GM11168 (cell line): ENCODE results near the gene FGF3.
"Not testable (repeated sequence)": the region's sequence is repeated elsewhere in the genome, so short reads cannot be mapped to it uniquely, and the experiment has no call there.

Experiments
- in situ Hi-C: fragments of 300-500 bp; cut with MboI; formaldehyde crosslinking; loops from one replicate; pipeline ENCODE4 v1.12.0; 2022; ENCODE audit warnings: low sequenced_read_pairs; ENCODE audit not compliant: unreplicated experiment

The FGF3 gene

GRCh38 chr11:69775163-69775755, 44.0 kb downstream of the FGF3 start, which contains the start of gene FGF4:
Gene FGF4 (minus strand): TSS chr11:69775341. CDS start chr11:69775084, 257 bp downstream.
- in situ Hi-C loops = no loop called here

- in situ Hi-C loops = no loop called here
These were observed 44.7 kb downstream of the FGF3 start for GRCh38 chr11:69774354-69775162.

- in situ Hi-C loops = no loop called here
These were observed 45.4 kb downstream of the FGF3 start for GRCh38 chr11:69773626-69774353.

GRCh38 chr11:69771466-69771865, 47.8 kb downstream of the FGF3 start:
- in situ Hi-C loops = no loop called here

- in situ Hi-C loops = no loop called here
These were observed 48.7 kb downstream of the FGF3 start for GRCh38 chr11:69770540-69770939.

- in situ Hi-C loops = no loop called here
These were observed 53.7 kb downstream of the FGF3 start for GRCh38 chr11:69765498-69765995.

- in situ Hi-C loops = not testable (repeated sequence)
These were observed 54.3 kb downstream of the FGF3 start for GRCh38 chr11:69764918-69765317.

- in situ Hi-C loops = no loop called here
These were observed 58.9 kb downstream of the FGF3 start for GRCh38 chr11:69760319-69760718.
